ENCODE results near the gene BCAS3. TPM values are rescaled to one million over a fixed set of nuclear protein-coding genes. Genes with fewer than 3 reads are reported as not detected.

BCAS3 gene
- polyA plus RNA-seq, 1 experiment: 17.5 TPM

DNA sequence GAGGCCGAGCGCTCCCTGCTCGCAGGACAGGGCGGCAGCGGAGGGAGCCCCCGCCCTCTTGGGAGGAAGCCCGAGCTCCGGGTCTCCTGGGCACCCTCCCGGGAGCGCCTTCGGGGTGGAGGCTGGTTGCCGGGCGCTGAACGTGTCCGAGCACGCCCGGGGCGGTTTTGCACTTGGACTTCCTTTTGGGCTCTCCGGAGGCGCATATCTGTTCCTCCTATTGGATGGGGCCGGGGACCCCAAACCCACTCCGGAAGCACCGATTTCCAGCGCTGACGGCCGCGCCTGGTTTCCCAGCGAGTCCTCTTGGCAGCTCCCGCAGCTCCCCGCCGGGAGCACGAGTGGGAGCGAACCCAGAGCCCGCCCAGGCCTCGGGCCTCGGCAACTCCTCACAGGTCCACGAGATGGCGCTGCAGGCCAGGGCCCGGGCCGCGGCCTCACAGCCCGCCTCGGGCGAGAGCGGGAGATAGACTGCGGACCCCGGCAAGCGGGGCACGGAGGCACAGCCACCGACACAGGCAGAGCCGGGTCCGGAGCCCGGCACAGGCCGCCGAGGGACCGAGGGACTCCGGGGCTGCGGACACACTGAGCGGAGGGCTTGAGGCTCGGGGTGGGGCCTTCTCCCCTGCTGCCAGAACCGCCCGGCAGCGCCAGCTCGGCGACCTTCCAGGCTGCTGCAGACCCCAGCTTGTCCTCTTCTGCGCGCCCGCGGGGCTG lies 734.6 kb downstream of the BCAS3 start:
- CTCF ChIA-PET: interaction anchor here (0.6 to 3.0 kb wide), 32 partner anchors 8 to 448 kb away, joined by 3 to 39 read pairs (median 4); no protein-coding TSS in a partner anchor
- H3K4me3 ChIP-seq (ENCODE audit: low read depth, low read length): peak overlapping the region; percentile 68
- no peak for DNase-seq (ENCODE audit: low read depth, low spot score)
- no peaks in the 10 kb centered on the region for H3K27me3 ChIP-seq (ENCODE audit: control insufficient read depth, insufficient read depth, low read length)
- peak overlapping the region; percentile 94 for H3K27ac ChIP-seq (ENCODE audit: low read depth, low read length)
- H3K9me3 ChIP-seq (ENCODE audit: control insufficient read depth, insufficient read depth, low read length): peaks cover 6% of the 10 kb centered on the region; the same call in 1 of the 2 replicates
- TF ChIP-seq, protein P1, sequence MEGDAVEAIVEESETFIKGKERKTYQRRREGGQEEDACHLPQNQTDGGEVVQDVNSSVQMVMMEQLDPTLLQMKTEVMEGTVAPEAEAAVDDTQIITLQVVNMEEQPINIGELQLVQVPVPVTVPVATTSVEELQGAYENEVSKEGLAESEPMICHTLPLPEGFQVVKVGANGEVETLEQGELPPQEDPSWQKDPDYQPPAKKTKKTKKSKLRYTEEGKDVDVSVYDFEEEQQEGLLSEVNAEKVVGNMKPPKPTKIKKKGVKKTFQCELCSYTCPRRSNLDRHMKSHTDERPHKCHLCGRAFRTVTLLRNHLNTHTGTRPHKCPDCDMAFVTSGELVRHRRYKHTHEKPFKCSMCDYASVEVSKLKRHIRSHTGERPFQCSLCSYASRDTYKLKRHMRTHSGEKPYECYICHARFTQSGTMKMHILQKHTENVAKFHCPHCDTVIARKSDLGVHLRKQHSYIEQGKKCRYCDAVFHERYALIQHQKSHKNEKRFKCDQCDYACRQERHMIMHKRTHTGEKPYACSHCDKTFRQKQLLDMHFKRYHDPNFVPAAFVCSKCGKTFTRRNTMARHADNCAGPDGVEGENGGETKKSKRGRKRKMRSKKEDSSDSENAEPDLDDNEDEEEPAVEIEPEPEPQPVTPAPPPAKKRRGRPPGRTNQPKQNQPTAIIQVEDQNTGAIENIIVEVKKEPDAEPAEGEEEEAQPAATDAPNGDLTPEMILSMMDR (IDR thresholded peaks at IDR 0.05; ENCODE audit: low read depth, low read length): peak; percentile 94
- POLR2A ChIA-PET: interaction anchor here (0.6 to 5.0 kb wide), 11 partner anchors 9 to 440 kb away, joined by 3 to 27 read pairs (median 3); partner anchors contain the start of gene TBX2

DNA sequence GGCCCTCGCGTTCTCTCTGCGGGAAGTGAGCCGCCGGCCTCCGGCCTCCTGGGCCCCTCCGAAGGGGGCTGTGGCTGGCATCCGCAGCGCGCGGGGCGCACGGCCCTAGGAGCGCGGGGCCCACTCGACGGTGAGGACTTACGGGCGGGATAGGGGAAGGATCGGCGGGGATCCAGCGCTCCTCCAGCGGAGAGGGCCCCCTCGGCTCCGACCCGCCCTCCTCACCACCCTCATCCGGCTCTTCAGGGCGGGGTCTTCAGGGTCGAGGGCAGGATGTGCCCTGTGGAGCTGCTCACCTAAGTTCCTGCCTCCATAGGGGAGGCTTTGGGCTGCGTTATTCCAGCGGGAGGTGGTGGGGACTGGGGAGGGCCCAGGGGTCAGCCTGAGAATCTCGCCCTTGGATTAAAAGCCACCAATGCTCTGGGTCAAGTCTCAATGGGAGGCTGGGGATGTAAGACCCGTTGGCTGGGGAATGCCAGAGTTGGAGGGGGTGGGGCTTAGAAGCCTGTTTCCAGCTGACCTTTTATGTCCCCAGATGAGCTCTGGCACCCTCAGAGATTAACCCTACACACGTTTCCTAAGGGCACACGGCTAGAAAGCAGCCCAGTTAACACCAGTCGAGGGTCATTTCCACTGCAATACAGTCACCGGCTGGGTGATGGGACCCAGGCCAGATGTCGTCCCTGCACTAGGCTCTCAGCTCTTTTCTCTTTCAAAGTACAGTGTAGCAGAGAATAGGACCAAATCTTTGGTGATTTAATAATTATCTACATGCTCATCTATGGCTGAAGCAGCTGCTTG lies 735.4 kb downstream of the BCAS3 start:
- DNase-seq (ENCODE audit: low read depth, low spot score): no peak
- no peaks in the 10 kb centered on the region for H3K27me3 ChIP-seq (ENCODE audit: control insufficient read depth, insufficient read depth, low read length)
- H3K9me3 ChIP-seq (ENCODE audit: control insufficient read depth, insufficient read depth, low read length): peaks cover 6% of the 10 kb centered on the region; the same call in 1 of the 2 replicates
- CTCF ChIA-PET: interaction anchor here (0.6 to 3.0 kb wide), 15 partner anchors 10 to 423 kb away, joined by 3 to 39 read pairs (median 4); no protein-coding TSS in a partner anchor
- POLR2A ChIA-PET: interaction anchor here (0.6 to 1.6 kb wide), 6 partner anchors 8 to 204 kb away, joined by 3 to 8 read pairs (median 4); no protein-coding TSS in a partner anchor
- peak overlapping the region; percentile 47 for H3K27ac ChIP-seq (ENCODE audit: low read depth, low read length)
- TF ChIP-seq, protein P1 (IDR thresholded peaks at IDR 0.05; ENCODE audit: low read depth, low read length): no peak
- peak overlapping the region; percentile 68 for H3K4me3 ChIP-seq (ENCODE audit: low read depth, low read length)

DNA sequence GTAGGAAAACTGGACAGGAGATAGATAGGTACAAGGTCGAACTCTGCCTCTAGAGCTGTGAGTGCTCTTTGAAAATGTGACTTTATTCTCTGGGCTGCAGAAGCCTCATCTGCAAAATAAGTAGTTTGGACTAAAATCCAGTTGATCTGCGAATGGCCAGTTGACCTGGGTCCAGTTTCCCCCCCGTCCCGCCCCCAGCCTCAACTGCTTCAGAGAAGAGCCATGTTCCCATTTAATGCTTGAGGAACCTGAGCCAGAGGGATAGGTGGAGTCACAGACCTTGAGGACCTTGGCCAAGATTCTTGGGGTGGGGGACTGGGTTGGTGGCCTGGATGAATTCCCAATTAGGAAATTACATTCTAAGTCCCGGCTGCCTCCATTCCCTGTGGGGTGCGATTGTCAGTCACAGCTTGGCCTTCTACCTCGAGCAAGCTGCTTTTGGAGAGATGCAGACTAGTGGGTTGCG lies 736.0 kb downstream of the BCAS3 start:
- Histone ChIP-seq H3K27ac (ENCODE audit: low read depth, low read length) (no peak overlapping the region), H3K4me3 (ENCODE audit: low read depth, low read length) (peak overlapping the region; percentile 68; the same call in 1 of the 2 replicates), H3K9me3 (ENCODE audit: control insufficient read depth, insufficient read depth, low read length) (peaks cover 6% of the 10 kb centered on the region; the same call in 1 of the 2 replicates), H3K27me3 (ENCODE audit: control insufficient read depth, insufficient read depth, low read length) (no peaks in the 10 kb centered on the region)
- ChIA-PET POLR2A (interaction anchor here (1.0 kb wide), 1 partner anchor 170 kb away, joined by 4 read pairs; no protein-coding TSS in a partner anchor), CTCF (interaction anchor here (0.6 to 3.0 kb wide), 7 partner anchors 13 to 423 kb away, joined by 3 to 39 read pairs (median 5); no protein-coding TSS in a partner anchor)
- no peak for DNase-seq (ENCODE audit: low read depth, low spot score)
- TF ChIP-seq, protein P1 (IDR thresholded peaks at IDR 0.05; ENCODE audit: low read depth, low read length): no peak

DNA sequence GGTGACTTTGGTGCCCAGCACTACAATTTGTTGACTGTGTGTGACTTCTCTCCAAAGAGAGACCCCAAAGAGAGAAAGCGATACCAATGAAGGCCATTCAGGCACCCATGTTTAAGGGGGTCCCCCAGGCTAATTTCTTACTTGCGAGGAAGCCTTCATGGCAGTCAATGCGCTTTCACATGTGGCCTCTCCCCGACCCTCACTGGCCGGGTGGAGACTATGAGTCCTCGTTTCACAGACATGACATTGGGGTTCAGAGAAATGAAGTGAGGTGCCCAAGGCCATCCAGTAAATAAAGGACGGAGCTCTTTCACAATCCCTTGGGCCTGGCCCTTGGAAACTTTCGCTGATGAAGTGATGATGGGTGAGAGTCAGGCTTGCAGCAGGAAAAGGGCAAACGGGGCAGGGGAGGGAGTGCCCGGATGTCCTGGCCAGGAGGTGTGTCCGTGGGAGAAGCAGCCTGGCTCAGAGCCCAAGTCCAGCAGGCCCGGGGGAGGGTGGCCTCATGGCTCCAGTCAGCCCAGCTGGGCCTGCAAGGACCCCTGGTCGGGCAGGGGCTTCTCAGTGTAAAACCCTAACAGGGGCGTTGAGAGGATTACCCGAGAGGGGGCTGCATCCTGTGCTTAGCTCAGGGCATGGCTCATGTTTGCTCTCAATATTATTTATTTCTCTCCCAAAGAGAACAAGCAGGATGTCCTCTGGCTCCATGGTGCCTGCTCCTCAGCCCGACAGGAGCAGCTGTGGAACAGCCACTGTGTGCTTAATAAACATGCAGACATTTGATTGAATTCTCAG lies 736.7 kb downstream of the BCAS3 start:
- CTCF ChIA-PET: interaction anchor here (0.7 to 7.6 kb wide), 5 partner anchors 137 to 422 kb away, joined by 5 to 50 read pairs (median 29); no protein-coding TSS in a partner anchor
- Histone ChIP-seq H3K27ac (ENCODE audit: low read depth, low read length) (no peak overlapping the region), H3K4me3 (ENCODE audit: low read depth, low read length) (no peak overlapping the region), H3K27me3 (ENCODE audit: control insufficient read depth, insufficient read depth, low read length) (no peaks in the 10 kb centered on the region), H3K9me3 (ENCODE audit: control insufficient read depth, insufficient read depth, low read length) (peaks cover 6% of the 10 kb centered on the region; the same call in 1 of the 2 replicates)
- TF ChIP-seq, protein P1 (IDR thresholded peaks at IDR 0.05; ENCODE audit: low read depth, low read length): no peak
- POLR2A ChIA-PET: interaction anchor here (0.6 kb wide), 1 partner anchor 448 kb away, joined by 4 read pairs; no protein-coding TSS in a partner anchor
- no peak for DNase-seq (ENCODE audit: low read depth, low spot score)
